ENCODE measurements around the gene GGA3.
"Not testable (repeated sequence)": the region's sequence is repeated elsewhere in the genome, so short reads cannot be mapped to it uniquely, and the experiment has no call there.

The GGA3 gene, protein sequence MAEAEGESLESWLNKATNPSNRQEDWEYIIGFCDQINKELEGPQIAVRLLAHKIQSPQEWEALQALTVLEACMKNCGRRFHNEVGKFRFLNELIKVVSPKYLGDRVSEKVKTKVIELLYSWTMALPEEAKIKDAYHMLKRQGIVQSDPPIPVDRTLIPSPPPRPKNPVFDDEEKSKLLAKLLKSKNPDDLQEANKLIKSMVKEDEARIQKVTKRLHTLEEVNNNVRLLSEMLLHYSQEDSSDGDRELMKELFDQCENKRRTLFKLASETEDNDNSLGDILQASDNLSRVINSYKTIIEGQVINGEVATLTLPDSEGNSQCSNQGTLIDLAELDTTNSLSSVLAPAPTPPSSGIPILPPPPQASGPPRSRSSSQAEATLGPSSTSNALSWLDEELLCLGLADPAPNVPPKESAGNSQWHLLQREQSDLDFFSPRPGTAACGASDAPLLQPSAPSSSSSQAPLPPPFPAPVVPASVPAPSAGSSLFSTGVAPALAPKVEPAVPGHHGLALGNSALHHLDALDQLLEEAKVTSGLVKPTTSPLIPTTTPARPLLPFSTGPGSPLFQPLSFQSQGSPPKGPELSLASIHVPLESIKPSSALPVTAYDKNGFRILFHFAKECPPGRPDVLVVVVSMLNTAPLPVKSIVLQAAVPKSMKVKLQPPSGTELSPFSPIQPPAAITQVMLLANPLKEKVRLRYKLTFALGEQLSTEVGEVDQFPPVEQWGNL

DNA sequence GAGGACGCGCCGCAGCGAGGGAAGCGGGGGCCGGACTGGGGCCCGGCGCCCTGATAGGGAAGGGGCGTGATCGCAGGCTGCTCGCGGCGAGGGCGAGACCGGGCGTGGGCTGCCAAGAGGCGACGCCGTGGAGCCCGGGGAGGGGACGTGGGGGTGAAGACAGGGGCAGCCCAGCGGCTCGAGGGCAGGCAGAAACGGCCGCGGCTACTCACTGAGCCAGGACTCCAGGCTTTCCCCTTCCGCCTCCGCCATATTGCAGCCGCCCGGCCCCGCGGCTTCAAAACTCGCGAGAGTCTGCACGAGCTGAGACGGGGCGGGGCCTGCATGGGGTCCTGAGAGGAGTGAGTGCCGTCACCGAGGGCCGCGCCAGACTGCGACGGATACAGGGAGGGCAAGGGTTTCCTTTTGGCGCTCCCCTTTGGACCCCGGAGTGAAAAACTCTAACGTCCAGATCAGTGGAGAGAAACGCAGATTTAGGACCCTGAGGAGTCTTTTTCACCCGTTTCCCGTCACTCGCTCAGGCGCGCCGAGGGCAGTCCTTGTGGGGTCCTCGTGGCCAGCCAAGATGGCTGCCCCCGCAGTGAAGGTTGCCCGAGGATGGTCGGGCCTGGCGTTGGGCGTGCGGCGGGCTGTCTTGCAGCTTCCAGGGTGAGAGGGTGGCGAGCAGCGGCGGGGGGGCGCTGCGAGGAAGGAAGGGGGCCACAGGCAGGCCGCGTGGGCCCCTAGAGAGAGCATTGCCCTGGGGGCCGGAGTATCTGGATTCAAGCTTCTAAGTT is at the start of gene GGA3, which contains the start of gene MRPS7:
TSS of gene GGA3 (minus strand) at position 271 of the 776 bp plus-strand sequence. CDS start at position 252, 19 bp downstream.
TSS of gene MRPS7 (plus strand) at position 544 of the 776 bp plus-strand sequence. CDS start at position 566, 22 bp downstream.
- peak; percentile 55 to 99 (median 90) for DNase-seq

DNA sequence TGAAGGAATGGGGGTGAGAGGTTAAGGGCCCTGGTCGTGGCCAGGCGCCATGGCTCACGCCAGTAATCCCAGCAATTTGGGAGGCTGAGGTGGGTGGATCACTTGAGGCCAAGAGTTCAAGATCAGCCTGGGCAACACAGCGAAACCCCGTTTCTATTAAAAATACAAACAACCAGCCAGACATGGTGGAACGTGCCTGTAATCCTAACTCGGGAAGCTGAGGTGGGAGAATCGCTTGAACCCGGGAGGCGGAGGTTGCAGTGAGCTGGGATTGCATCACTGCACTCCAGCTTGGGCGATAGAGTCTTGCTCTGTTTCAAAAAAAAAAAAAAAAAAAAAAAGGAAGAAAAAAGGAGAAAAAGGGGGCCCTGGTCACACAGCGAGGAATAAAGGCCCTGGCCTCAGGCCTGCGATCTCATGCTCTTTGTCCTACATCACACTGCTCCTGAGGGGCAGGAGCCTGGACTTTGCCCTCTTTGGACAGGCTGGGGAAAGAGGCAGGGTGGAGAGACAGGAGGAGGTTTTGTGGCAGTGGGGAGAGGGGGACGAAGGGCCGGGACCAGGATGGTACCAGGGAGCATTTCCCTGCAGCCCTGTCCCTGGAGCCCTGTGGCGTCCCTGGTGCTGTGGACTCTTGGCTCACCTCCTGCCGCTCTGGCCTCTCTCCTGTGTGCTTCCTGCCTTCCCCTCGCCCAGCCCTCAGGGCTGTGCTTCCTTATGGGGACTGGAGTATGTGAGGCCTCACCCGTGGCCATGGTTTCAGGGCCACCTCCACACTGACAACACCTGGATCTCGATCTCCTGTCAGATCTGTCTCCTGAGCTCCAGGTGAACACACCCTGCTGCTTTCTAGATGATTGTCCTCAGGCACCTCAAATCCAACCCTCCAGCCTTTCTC is 47.6 kb upstream of the GGA3 start:
- no peak for DNase-seq

DNA sequence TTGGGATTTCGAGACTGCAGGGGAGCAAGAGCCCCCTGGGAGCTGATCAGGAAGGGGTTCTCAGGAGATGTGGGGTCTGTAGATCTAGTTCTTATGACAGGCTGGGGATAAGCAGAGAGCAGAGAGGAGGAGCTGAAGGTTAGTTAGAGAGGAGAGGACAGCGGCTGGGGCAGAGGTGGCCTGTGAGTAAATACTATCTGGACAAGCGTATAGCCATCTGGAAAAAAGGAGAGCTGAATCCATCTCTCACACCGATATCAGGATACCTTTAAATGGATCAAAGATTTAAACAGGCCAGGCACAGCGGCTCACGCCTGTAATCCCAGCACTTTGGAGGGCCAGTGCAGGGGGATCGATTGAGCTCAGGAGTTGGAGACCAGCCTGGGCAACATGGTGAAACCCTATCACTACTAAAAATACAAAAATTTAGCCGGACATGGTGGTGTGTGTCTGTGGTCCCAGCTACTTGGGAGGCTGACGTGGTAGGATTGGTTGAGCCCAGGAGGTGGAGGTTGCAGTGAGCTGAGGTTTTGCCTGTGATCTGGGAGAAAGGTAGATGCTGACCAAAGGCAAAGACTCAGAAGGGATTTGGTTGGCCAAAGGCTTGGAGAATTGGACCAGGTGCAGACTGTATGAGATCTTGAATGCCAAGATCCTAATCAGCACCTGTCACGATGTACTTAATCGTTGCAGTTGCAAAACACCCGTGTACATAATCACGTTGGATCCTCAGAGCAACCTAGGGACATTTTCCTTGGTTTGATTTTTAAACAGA is 46.7 kb upstream of the GGA3 start:
- no peak for DNase-seq

DNA sequence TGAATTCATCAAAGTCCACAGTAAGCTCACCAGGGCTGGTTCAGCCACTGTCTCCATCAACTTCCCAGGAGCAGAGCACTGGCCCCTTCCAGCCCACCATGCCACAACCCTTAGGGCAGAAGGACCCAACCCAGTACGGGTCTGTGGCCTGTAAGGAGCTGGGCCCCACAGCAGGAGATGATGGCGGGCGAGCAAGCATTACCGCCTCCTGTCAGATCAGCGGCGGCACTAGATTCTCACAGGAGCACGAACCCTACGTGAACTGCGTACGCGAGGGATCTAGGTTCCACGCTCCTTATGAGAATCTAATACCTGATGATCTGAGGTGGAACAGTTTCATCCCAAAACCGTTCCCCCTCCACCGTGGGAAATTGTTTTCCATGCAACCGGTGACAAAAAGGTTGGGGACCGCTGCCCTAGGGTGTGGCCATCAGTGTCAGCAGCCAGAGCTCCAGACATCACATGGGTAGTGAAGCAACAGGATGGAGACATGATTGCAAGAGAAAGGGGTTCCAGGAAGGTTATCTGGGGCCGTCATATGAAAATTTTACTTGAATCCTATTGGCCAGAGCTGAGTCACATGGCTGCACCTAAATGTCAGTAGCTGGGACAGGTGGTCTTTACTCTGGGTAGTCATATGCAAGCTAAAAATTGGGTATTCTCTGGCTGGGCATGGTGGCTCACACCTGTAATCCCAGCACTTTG is 40.2 kb upstream of the GGA3 start:
- DNase-seq = no peak

DNA sequence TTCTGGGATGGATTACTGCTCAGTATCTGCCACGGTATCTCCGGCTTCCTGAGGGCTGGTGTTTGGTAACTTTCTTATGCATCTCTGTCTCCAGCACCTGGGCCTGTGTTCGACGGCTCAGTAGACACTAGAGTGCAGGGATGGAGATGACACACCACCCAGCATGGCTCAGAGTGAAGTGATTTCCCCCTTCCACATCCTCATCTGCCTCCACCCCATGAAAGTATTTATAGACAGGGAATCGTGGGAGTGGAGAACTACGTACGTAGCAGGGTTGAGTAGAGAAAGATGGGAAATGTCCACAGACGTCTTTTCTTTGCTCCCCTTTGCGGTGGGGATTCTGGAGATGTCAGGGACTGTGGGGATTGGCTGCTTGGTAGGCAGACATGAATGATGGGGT is 39.6 kb upstream of the GGA3 start:
- no peak for DNase-seq

DNA sequence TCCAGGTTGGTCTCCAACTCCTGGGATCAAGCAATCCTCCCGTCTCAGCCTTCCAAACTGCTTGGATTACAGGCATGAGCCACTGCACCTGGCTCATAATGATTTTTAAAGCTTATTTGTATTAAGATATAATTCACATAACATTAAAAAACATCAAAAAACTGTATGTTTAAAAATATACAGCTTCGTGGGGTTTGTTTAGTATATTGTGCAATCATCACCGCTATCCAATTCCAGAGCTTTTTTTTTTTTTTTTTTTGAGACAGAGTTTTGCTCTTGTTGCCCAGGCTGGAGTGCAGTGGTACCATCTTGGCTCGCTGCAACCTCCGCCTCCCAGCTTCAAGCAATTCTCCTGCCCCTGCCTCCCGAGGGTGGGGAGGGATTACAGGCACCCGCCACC is 38.9 kb upstream of the GGA3 start:
- no peak for DNase-seq

DNA sequence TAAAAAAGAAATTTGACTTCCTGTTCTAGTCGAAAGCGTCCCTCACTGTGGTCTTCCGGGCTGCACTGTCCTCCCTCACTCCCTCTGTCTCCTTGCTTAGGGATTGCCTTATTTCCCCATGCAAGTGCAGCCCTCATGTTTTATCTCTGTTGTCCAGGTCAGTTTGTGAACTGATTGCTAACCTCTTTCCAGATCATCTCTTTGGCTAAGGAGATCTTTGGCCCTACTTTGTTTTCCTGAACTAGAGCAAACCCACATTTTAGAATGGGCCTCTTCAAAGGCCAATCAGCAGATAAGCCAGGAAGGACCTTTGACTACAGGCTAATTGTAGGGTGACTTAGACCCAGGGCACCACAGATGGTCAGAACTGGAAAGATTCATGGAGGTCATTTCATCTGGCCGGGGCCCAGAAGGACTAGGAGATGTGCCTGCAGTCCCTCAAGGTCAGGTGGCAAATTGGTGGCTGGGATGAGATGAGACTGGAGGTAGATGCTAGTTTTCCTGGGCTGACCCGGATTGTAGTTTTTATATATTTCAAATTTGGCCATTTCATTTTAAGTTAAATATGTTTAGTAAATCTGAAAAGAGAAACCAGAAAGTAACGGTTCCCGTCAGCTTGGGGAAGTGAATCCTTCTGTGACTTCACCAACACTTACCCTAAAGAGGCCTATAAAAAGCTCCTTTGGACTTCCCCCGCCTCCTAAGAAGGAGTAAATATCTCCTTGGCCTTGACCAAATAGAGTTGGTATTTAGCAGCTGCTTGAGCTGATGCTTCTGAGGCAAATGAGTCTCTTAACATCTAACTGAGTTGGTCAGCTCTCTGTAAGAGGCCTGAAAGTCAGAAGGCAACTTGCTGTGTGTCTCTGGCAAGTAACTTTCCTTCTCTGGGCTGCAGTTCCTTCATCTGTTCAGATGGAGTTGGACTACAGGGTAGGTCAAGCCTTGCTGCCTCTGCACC is 34.1 kb upstream of the GGA3 start:
- peak in 1 of 56 donors; percentile 17 for DNase-seq

DNA sequence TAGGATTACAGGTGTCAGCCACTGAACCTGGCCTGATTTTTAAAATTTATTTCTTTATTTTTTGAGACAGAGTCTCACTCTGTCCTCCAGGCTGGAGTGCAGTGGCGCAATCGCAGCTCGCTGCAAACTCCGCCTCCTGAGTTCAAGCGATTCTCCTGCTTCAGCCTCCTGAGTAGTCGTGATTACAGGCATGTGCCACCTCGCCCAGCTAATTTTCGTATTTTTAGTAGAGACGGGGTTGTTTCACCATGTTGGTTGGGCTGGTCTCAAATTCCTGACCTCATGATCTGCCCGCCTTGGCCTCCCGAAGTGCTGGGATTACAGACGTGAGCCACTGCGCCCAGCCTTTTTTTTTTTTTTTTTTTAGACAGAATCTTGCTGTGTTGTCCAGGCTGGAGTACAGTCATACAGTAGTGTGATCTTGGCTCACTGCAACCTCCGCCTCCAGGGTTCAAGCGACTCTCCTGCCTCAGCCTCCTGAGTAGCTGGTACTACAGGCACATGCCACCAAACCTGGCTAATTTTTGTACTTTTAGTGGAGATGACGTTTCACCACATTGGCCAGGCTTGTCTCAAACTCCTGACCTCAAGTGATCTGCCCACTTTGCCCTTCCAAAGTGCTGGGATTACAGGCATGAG is 31.5 kb upstream of the GGA3 start:
- DNase-seq = not testable (repeated sequence)

DNA sequence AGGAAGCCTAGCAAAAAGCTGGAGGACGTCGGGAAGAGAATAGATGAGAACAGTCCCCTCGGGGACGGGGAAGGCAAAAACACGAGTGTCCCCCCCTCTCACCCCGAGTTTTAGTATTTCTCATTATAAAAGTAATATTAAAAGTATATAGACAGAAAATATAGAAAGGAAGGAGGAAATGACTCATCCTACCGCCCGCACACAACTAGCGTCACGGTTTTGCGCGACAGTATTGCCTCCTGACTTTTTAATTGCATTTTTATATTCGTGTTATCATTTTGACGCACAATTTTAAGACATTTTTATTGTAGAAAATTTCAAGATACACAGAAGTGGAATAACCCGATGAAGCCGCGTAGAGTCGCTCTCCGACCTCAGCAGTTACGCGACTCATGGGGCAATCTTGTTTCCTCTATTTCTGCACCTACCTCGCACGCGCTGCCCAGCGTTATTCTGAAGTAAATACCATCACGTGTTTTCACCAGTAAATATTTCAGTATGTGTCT is 28.5 kb upstream of the GGA3 start:
- DNase-seq = peak in 23 of 56 donors; percentile 12 to 74 (median 39)

DNA sequence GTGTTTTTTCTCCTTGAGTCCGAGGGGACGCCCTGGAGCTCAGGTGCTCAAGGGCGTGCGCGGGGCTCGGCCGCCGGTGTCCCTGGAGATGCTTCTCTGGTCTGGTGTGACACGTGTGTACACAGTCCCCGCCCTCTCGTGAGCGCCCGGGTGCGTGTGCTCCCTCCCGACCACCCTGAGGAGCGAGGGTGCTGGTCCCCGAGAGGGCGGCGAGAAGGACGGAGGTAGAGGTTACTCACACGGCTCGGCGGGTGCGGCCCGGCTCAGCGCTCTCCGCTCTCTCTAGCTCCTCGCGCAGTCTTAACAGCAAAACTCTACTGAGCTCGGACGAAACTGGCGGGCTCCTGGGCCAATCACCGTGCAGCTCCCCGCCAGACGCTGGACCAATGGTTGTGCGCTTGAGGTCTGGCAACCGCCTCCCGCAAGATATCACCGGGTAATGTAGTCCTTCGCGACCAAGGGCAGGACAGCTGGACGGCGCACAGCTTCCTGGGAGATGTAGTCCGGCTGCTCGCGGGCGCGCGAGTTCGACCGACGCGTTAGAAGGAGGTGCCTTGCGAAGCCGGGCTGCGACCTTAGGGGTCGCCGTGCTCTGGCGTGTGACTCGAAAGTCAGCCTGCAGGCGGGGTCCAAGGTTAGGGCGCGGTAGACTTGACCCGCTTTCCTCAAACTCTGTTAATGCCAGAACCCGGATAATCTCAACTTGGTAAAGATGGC is 27.9 kb upstream of the GGA3 start, which contains the start of gene SLC25A19:
TSS of gene SLC25A19 (minus strand) at position 319 of the 717 bp plus-strand sequence. CDS start 2,669 bp downstream, outside the sequence.
- DNase-seq = peak; percentile 74 to 99 (median 97)

DNA sequence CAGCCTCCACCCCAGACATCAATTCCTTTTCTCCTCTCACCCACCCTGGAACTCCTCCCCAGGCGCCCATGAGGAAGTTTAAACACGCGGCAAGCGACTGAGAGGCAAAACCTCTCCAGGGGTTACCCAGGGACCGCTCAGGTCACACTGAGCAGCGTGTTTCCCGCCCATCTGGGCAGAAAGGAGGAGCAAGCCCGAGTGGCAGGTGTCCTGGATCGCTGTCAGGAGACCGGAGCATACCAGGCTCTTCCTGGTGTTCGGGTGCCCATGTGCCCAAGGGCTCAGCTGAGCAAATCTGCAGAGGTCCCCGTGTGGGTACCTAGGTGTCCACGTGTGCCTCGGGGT is 27.3 kb upstream of the GGA3 start:
- DNase-seq = peak in 6 of 56 donors; percentile 44 to 59 (median 56)

DNA sequence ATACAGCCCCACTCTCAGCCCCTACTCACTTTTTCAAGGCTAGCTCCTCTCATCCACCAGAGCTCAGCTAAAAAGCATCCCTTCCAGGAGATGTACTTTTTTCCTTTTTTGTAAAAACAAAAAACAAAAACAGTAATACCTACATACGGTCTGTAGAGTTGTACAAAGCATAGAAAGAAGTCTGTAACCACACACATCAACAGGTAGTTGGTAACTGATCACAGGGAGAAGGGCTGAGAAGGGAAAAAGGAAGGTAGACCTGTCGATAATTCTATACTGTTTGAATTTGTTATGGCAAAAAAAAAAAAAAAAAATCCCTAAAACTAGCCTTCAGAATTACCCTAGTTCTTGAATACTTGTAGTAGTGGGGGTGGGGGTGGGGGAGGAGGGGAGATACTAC is 27.0 kb upstream of the GGA3 start:
- no peak for DNase-seq

DNA sequence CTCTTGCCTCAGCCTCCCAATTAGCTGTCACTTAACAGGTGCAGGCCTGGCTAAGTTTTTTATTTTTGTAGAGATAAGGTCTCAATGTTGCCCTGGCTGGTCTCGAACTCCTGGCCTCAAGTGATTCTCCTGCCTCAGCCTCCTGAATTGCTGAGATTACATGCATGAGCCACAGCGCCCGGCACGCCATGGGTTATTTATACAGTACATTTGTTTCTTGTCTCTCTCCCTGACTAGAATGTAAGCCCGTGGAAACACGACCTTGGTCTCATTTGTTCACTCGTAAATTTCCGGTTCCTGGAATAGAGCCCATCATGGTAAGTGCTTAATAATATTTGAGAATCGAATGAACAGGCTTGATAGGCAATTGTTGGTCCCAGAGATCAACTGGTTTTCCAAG is 25.8 kb upstream of the GGA3 start:
- no peak for DNase-seq

DNA sequence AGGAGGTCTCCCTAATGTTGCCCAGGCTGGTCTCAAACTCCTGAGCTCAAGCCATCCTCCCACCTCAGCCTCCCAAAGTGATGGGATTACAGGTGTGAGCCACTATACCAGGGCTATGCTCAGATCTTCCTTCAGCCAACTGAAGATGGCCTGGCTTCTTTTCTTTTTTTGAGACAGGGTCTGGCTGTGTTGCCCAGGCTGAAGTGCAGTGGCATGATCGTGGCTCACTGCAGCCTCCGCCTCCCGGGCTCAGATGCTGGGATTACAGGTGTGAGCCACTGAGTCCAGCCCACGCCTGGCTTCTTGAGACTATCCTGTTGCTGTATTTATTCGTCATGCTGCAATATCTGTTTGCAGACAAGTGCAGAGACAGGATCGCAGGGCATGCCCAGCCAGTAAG is 23.7 kb upstream of the GGA3 start:
- no peak for DNase-seq

DNA sequence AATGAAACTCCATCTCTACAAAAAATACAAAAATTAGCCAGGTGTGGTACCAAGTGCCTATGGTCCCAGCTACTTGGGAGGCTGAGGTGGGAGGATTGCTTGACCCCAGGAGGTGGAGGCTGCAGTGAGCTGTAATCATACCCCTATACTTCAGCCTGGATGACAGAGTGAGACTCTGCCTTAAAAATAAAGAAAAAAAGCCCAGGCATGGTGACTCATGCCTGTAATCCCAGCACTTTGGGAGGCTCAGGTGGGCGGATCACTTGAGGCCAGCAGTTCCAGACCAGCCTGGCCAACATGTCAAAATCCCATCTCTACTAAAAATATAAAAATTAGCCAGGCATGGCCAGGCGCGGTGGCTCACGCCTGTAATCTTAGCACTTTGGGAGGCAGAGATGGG is 18.8 kb upstream of the GGA3 start:
- DNase-seq = not testable (repeated sequence)

DNA sequence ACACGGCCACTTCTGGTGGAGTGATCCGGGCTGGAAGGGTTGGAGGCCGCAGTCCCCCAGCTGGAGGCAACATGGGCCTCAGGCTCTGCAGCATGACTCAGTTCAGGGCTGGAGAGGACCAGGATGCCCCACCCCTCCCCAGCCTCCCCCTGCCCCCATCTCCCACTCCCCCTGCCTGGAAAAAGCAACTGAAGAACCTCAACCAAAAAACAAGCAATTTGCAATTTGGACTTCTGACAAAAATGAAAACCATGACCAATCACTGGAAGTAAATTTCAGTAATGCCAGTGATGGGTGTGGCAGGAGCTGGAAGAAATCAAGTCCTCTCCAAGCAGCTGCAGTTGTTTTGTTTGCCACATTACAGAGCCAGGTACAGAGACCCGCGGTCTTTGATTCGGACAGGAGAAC is 16.3 kb upstream of the GGA3 start:
- DNase-seq = no peak

Measured in amygdala (tissue), 56 donors.